ENCODE measurements around the gene IMMP2L.

The IMMP2L gene

DNA sequence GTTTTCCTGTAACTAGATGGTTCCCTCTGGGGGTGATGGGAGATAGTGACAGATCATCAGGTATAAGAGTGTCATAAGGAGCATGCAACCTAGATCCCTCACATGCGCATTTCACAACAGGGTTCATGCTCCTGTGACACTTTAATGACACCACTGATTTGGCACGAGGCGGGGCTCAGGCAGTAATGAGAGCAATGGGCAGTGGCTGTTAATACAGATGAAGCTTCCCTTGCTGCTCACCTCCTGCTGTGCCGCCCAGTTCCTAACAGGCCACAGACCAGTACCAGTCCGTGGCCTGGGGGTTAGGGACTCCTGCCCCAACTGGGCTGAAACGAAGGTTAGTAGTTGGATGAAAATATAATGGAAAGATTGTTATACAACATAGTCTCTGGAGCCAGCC is 673.0 kb downstream of the IMMP2L start:
- Mint-ChIP-seq H3K27me3 (no peaks in the 10 kb centered on the region), H3K4me1 (ENCODE audit: low read depth in 2 of 2) (no peaks in the 10 kb centered on the region), H3K27ac (no peak overlapping the region), H3K4me3 (no peak overlapping the region), H3K36me3 (ENCODE audit: insufficient read depth) (no peaks in the 10 kb centered on the region), H3K9me3 (no peaks in the 10 kb centered on the region)
- ATAC-seq (replicated peaks) = no peak
- DNase-seq = no peak

- DNase-seq (no peak), ATAC-seq (replicated peaks) (no peak)
- no peaks in the 10 kb centered on the region for H3K36me3 Mint-ChIP-seq (ENCODE audit: insufficient read depth)
- no peaks in the 10 kb centered on the region for H3K27me3 Mint-ChIP-seq
- no peak overlapping the region for H3K27ac Mint-ChIP-seq
- no peak overlapping the region for H3K4me3 Mint-ChIP-seq
- H3K9me3 Mint-ChIP-seq = no peaks in the 10 kb centered on the region
- no peaks in the 10 kb centered on the region for H3K4me1 Mint-ChIP-seq (ENCODE audit: low read depth in 2 of 2)
Measured at GRCh38 chr7:110888641-110889040, 673.7 kb downstream of the IMMP2L start.

GRCh38 chr7:110885474-110885873 is 676.8 kb downstream of the IMMP2L start:
- Mint-ChIP-seq H3K4me3 (no peak overlapping the region), H3K36me3 (ENCODE audit: insufficient read depth) (no peaks in the 10 kb centered on the region), H3K9me3 (no peaks in the 10 kb centered on the region), H3K27ac (no peak overlapping the region), H3K27me3 (no peaks in the 10 kb centered on the region), H3K4me1 (ENCODE audit: low read depth in 2 of 2) (no peaks in the 10 kb centered on the region)
- ATAC-seq (replicated peaks) (no peak), DNase-seq (no peak)

DNA sequence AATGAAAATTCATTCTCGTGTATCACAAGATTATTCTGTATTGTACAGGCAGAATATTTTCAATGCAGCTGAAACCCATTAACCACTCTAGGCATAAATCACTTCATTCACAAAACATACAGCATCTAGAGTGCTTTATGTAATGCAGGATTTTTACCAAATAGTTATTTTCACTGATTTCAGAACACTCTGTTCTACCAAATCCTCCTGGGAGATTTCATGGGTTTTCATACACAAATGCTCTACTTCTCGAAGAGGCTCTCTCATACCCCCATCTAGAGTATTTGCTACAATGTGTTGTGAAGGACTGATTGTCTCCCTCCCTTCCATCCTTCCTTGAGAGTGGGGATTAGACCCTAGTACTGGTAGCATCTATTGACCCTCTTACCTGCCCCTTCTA is 680.6 kb downstream of the IMMP2L start:
- H3K4me3 Mint-ChIP-seq = no peak overlapping the region
- H3K4me1 Mint-ChIP-seq (ENCODE audit: low read depth in 2 of 2) = no peaks in the 10 kb centered on the region
- no peaks in the 10 kb centered on the region for H3K27me3 Mint-ChIP-seq
- no peaks in the 10 kb centered on the region for H3K9me3 Mint-ChIP-seq
- H3K36me3 Mint-ChIP-seq (ENCODE audit: insufficient read depth) = no peaks in the 10 kb centered on the region
- no peak overlapping the region for H3K27ac Mint-ChIP-seq
- no peak for DNase-seq
- no peak for ATAC-seq (replicated peaks)

GRCh38 chr7:110880971-110881370 is 681.3 kb downstream of the IMMP2L start:
- H3K27me3 Mint-ChIP-seq = no peaks in the 10 kb centered on the region
- H3K4me1 Mint-ChIP-seq (ENCODE audit: low read depth in 2 of 2) = no peaks in the 10 kb centered on the region
- ATAC-seq (replicated peaks) (no peak), DNase-seq (no peak)
- no peak overlapping the region for H3K27ac Mint-ChIP-seq
- H3K4me3 Mint-ChIP-seq = no peak overlapping the region
- no peaks in the 10 kb centered on the region for H3K9me3 Mint-ChIP-seq
- no peaks in the 10 kb centered on the region for H3K36me3 Mint-ChIP-seq (ENCODE audit: insufficient read depth)

DNA sequence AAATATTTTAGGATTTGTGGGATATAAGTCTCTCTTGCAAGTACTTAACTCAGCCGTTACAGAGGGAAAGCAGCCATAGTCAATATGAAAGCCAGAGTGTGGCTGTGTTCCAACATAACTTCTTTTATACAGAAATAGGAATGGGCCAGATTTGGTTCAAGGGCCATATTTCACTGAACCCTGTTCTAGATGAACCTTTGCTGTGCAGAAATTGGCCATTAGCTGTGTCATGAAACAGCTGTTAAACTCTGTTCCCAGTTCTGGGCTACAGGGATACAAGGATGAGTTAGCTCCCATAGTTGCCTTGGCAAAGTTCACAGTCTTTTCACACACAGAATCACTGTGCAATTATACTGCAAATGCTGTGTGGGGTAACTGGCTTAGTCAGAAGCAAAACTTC is 685.3 kb downstream of the IMMP2L start:
- no peak for ATAC-seq (replicated peaks)

DNA sequence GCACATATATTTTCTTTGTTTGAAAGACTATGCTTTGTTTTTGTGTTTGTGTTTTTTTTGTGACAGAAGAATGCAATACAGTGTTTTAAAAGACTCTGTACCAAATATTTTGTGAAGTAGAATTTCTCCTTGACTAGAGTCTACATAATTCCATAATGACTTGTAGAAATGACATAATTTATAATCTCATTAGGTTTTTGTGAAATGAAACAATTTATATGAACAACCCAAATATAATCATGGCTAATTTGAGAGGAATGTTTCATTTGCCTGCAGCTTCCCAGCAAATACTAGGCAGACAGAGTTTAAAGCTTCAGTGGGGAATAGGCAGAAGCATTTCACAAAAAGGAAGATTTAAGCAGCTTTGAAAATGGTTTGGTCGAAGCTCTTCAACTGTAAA is 686.9 kb downstream of the IMMP2L start:
- H3K27me3 Mint-ChIP-seq = no peaks in the 10 kb centered on the region
- H3K4me1 Mint-ChIP-seq (ENCODE audit: low read depth in 2 of 2) = no peaks in the 10 kb centered on the region
- no peak overlapping the region for H3K4me3 Mint-ChIP-seq
- no peak overlapping the region for H3K27ac Mint-ChIP-seq
- H3K9me3 Mint-ChIP-seq = no peaks in the 10 kb centered on the region
- no peak for ATAC-seq (replicated peaks)
- no peak for DNase-seq
- no peaks in the 10 kb centered on the region for H3K36me3 Mint-ChIP-seq (ENCODE audit: insufficient read depth)

More for the DNA sequence above, 685.3 kb downstream of the IMMP2L start:
- H3K36me3 Mint-ChIP-seq (ENCODE audit: insufficient read depth) = no peaks in the 10 kb centered on the region
- no peaks in the 10 kb centered on the region for H3K4me1 Mint-ChIP-seq (ENCODE audit: low read depth in 2 of 2)
- H3K27ac Mint-ChIP-seq = no peak overlapping the region
- no peaks in the 10 kb centered on the region for H3K9me3 Mint-ChIP-seq
- H3K27me3 Mint-ChIP-seq = no peaks in the 10 kb centered on the region
- no peak overlapping the region for H3K4me3 Mint-ChIP-seq
- no peak for DNase-seq

DNA sequence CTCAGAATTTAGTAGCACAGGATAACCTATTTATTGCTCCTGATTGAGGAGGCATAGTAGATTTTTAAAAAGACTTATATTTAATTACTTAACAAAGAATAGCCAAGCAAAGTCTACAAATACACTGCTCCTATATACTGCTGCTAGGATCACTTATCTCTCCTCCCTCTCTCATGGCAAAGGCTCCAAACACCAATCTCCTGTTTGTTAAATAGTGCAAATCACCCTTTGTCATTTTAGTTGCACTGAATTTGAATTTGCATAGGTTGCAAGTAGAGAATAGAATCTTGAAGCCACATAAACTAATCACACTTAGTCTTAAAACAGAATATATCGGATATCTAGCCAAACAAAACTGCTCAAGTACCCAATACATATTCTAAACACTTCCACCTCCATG is 690.4 kb downstream of the IMMP2L start:
- Mint-ChIP-seq H3K4me1 (ENCODE audit: low read depth in 2 of 2) (no peaks in the 10 kb centered on the region), H3K27ac (no peak overlapping the region), H3K36me3 (ENCODE audit: insufficient read depth) (no peaks in the 10 kb centered on the region), H3K9me3 (no peaks in the 10 kb centered on the region), H3K27me3 (no peaks in the 10 kb centered on the region), H3K4me3 (no peak overlapping the region)
- DNase-seq = no peak
- no peak for ATAC-seq (replicated peaks)

DNA sequence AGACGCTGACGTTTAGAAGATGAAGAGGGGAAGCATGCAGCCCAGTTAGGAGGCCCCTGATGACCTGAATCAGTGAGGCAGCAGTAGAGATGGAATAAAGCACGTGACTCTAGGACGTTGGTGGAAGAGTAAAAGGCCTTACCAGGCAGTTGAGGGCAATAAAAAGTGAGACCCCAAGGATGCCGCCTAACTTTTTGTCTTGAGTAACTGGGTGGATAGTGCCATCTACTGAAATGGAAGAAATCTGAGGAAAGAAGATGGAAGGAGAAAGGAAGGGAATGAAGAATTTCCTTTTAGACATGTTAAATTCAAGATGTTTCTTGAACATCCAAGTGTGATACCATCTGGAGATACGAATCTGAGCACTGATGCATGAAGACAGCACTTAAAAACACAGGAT is 691.4 kb downstream of the IMMP2L start:
- no peak overlapping the region for H3K4me3 Mint-ChIP-seq
- H3K36me3 Mint-ChIP-seq (ENCODE audit: insufficient read depth) = no peaks in the 10 kb centered on the region
- H3K27ac Mint-ChIP-seq = no peak overlapping the region
- H3K27me3 Mint-ChIP-seq = no peaks in the 10 kb centered on the region
- no peak for ATAC-seq (replicated peaks)
- no peak for DNase-seq
- no peaks in the 10 kb centered on the region for H3K4me1 Mint-ChIP-seq (ENCODE audit: low read depth in 2 of 2)
- H3K9me3 Mint-ChIP-seq = no peaks in the 10 kb centered on the region

DNA sequence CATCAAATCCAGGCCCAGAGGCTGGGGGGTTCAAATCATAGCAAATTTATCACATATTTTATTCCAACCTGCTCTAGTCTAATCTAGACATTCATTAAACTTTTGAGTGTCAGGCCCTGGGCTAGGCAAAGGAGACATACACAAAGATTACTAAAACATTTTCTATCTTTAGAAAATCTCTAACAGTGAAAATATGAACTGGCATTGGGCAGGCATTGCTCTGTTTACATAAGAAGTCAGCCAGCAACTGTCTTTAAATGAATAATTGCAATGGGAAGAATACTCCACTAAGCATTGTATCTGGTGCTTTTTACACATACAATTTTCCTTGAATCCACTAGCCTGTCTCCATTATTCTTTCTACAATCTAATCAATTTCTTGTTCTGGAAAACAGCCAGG is 693.8 kb downstream of the IMMP2L start:
- H3K4me3 Mint-ChIP-seq = no peak overlapping the region
- H3K27ac Mint-ChIP-seq = no peak overlapping the region
- H3K4me1 Mint-ChIP-seq (ENCODE audit: low read depth in 2 of 2) = no peaks in the 10 kb centered on the region

DNA sequence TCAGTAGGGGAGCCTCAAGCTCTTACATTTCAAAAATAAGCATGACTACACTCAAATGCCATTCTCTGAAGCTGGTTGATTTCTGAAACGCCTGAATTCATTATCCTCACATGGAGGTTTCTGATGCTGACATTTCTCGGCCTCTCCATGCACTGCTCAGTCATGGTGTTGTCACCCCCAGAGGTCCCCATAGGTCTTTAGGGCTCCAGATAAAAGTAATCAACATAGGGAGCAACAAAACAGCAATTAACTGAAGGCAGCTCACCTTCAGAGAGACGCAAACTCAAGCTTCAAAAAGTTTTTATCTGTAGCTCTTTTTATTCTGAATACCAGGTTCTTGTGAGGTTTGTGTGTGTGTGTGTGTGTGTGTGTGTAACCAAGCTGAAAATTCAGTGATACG is 694.5 kb downstream of the IMMP2L start:
- no peaks in the 10 kb centered on the region for H3K36me3 Mint-ChIP-seq (ENCODE audit: insufficient read depth)
- H3K4me1 Mint-ChIP-seq (ENCODE audit: low read depth in 2 of 2) = no peaks in the 10 kb centered on the region
- H3K27ac Mint-ChIP-seq = no peak overlapping the region
- ATAC-seq (replicated peaks) (no peak), DNase-seq (no peak)
- H3K27me3 Mint-ChIP-seq = no peaks in the 10 kb centered on the region
- no peaks in the 10 kb centered on the region for H3K9me3 Mint-ChIP-seq
- H3K4me3 Mint-ChIP-seq = no peak overlapping the region

More for the DNA sequence above, 693.8 kb downstream of the IMMP2L start:
- no peak for DNase-seq
- Mint-ChIP-seq H3K36me3 (ENCODE audit: insufficient read depth) (no peaks in the 10 kb centered on the region), H3K9me3 (no peaks in the 10 kb centered on the region), H3K27me3 (no peaks in the 10 kb centered on the region)
- no peak for ATAC-seq (replicated peaks)

GRCh38 chr7:110863258-110863657 is 699.0 kb downstream of the IMMP2L start:
- Mint-ChIP-seq H3K9me3 (no peaks in the 10 kb centered on the region), H3K4me1 (ENCODE audit: low read depth in 2 of 2) (no peaks in the 10 kb centered on the region)
- no peak for ATAC-seq (replicated peaks)

GRCh38 chr7:110861163-110861562 is 701.1 kb downstream of the IMMP2L start:
- no peaks in the 10 kb centered on the region for H3K4me1 Mint-ChIP-seq (ENCODE audit: low read depth in 2 of 2)
- H3K27me3 Mint-ChIP-seq = no peaks in the 10 kb centered on the region
- H3K36me3 Mint-ChIP-seq (ENCODE audit: insufficient read depth) = no peaks in the 10 kb centered on the region
- no peak overlapping the region for H3K27ac Mint-ChIP-seq
- no peak for ATAC-seq (replicated peaks)
- no peaks in the 10 kb centered on the region for H3K9me3 Mint-ChIP-seq
- DNase-seq = no peak
- H3K4me3 Mint-ChIP-seq = no peak overlapping the region

More at GRCh38 chr7:110863258-110863657, 699.0 kb downstream of the IMMP2L start:
- H3K4me3 Mint-ChIP-seq = no peak overlapping the region
- no peaks in the 10 kb centered on the region for H3K36me3 Mint-ChIP-seq (ENCODE audit: insufficient read depth)
- no peaks in the 10 kb centered on the region for H3K27me3 Mint-ChIP-seq
- no peak for DNase-seq
- no peak overlapping the region for H3K27ac Mint-ChIP-seq

- Mint-ChIP-seq H3K27ac (no peak overlapping the region), H3K4me1 (ENCODE audit: low read depth in 2 of 2) (no peaks in the 10 kb centered on the region), H3K36me3 (ENCODE audit: insufficient read depth) (no peaks in the 10 kb centered on the region), H3K4me3 (no peak overlapping the region), H3K27me3 (no peaks in the 10 kb centered on the region), H3K9me3 (no peaks in the 10 kb centered on the region)
- no peak for DNase-seq
- ATAC-seq (replicated peaks) = no peak
Measured at GRCh38 chr7:110857106-110857505, 705.2 kb downstream of the IMMP2L start.

GRCh38 chr7:110856704-110857103 is 705.6 kb downstream of the IMMP2L start:
- Mint-ChIP-seq H3K4me3 (no peak overlapping the region), H3K27me3 (no peaks in the 10 kb centered on the region), H3K9me3 (no peaks in the 10 kb centered on the region), H3K4me1 (ENCODE audit: low read depth in 2 of 2) (no peaks in the 10 kb centered on the region), H3K36me3 (ENCODE audit: insufficient read depth) (no peaks in the 10 kb centered on the region), H3K27ac (no peak overlapping the region)
- ATAC-seq (replicated peaks) (no peak), DNase-seq (no peak)

All from effector memory CD8-positive, alpha-beta T cell (primary cell).